H1 (cell line): ENCODE data around the gene CEP78.

Experiments used
- ASH2L ChIP-seq: fragments of 200-600, 300-600 bp; sonication (generic); IDR thresholded peaks from one replicate; pipeline ENCODE4 v1.7.1; 2017; ENCODE audit warnings: low read length
- CHD2 ChIP-seq: IDR thresholded peaks from 2 replicates; pipeline ENCODE4 v1.6.1; 2012; ENCODE audit warnings: low read length, improper control_type of control experiment
- CTCF ChIP-seq, 3 experiments: IDR thresholded peaks; 1 replicate in 2 of 3; 2 replicates in 1 of 3; pipeline versions ENCODE4 v1.5.1 to v1.6.1; 2011; ENCODE audit warnings: low read length in 3 of 3, mild to moderate bottlenecking in 3 of 3, inconsistent platforms in 2 of 3, low read depth in 1 of 3, moderate library complexity in 1 of 3; ENCODE audit not compliant: insufficient read depth in 1 of 3; ENCODE audit errors: control extremely low read depth in 1 of 3
- EP300 ChIP-seq, 2 experiments: IDR thresholded peaks; 1 replicate in 1 of 2; 2 replicates in 1 of 2; pipeline ENCODE4 v1.6.1; 2011 to 2012; ENCODE audit warnings: low read depth in 2 of 2, low read length in 2 of 2, mild to moderate bottlenecking in 2 of 2, borderline replicate concordance in 1 of 2, inconsistent platforms in 1 of 2, moderate library complexity in 1 of 2
- FOSL1 ChIP-seq: IDR thresholded peaks from 2 replicates; pipeline ENCODE4 v1.6.1; 2011; ENCODE audit warnings: mild to moderate bottlenecking, low read depth, low read length, moderate library complexity; ENCODE audit not compliant: insufficient read depth
- JUND ChIP-seq: IDR thresholded peaks from 2 replicates; pipeline ENCODE4 v1.6.1; 2011; ENCODE audit warnings: mild to moderate bottlenecking, improper control_type of control experiment, low read length
- MAFK ChIP-seq: IDR thresholded peaks from 2 replicates; pipeline ENCODE4 v1.6.1; 2012; ENCODE audit warnings: low read depth, mild to moderate bottlenecking, improper control_type of control experiment, low read length
- POLR2A ChIP-seq, 2 experiments: IDR thresholded peaks; 1 replicate in 1 of 2; 2 replicates in 1 of 2; pipeline ENCODE4 v1.6.1; 2011; ENCODE audit warnings: low read depth in 2 of 2, low read length in 2 of 2, mild to moderate bottlenecking in 2 of 2; ENCODE audit errors: control extremely low read depth in 1 of 2
- RAD21 ChIP-seq, 2 experiments: IDR thresholded peaks in 1 of 2; conservative IDR thresholded peaks in 1 of 2; 2 replicates each; pipeline ENCODE4 v1.6.1; 2011; ENCODE audit warnings: low read depth in 2 of 2, low read length in 2 of 2, improper control_type of control experiment in 1 of 2, inconsistent platforms in 1 of 2, mild to moderate bottlenecking in 1 of 2, moderate library complexity in 1 of 2
- SP2 ChIP-seq: IDR thresholded peaks from 2 replicates; pipeline ENCODE4 v1.6.1; 2012; ENCODE audit warnings: mild to moderate bottlenecking, low read length, inconsistent platforms
- TF ChIP-seq, protein P1 (sequence below): fragments of 300-600 bp; sonication (generic); IDR thresholded peaks from 2 replicates; pipeline ENCODE4 v1.7.1; 2012; ENCODE audit warnings: low read length, moderate library complexity, mild to moderate bottlenecking, inconsistent platforms; ENCODE audit not compliant: insufficient replicate concordance

DNA sequence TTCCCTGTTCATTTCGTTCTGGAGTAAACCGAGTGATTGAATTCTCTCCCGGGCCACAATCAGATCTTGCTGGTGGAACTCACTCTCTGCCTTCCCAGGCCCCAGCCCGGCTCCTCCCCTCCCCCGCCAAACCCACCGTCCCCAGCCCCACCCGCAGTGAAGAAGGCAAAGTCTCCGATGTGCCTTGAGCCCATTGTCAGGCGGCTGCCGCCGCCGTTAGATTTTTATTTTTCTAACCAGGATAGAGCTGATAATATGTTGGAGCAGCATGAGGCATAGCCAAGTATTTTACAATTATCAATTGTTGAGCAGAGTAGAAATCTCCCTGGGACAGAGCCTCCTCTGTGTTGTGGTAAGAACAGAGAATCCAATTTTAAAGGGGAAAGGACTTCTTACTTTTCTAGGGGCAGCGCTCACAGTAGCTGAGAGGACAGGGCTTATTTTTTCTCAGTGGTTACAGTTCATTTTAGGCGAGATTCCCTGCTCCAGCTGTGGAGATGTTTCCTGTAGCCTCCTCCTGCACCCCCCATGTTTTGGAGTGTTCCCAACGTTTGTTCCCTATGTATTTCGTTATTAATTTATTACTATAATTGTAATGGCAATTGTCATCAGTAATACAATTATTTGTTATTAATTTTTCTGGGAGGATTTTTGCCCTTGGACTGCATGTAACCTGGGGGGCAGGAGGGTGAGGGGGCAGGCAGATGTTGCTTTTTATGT, 62.3 kb downstream of the CEP78 start:
- no peak for TF ChIP-seq RAD21 (IDR thresholded peaks at IDR 0.05 in 1 of 2, conservative IDR thresholded peaks at IDR 0.05 in 1 of 2; ENCODE audit: low read depth in 2 of 2, low read length in 2 of 2)
- no peak for TF ChIP-seq CTCF (IDR thresholded peaks at IDR 0.05; ENCODE audit: control extremely low read depth in 1 of 3, insufficient read depth in 1 of 3, low read depth in 1 of 3, low read length in 3 of 3)
- TF ChIP-seq ASH2L, result no peak
- TF ChIP-seq, protein P1, sequence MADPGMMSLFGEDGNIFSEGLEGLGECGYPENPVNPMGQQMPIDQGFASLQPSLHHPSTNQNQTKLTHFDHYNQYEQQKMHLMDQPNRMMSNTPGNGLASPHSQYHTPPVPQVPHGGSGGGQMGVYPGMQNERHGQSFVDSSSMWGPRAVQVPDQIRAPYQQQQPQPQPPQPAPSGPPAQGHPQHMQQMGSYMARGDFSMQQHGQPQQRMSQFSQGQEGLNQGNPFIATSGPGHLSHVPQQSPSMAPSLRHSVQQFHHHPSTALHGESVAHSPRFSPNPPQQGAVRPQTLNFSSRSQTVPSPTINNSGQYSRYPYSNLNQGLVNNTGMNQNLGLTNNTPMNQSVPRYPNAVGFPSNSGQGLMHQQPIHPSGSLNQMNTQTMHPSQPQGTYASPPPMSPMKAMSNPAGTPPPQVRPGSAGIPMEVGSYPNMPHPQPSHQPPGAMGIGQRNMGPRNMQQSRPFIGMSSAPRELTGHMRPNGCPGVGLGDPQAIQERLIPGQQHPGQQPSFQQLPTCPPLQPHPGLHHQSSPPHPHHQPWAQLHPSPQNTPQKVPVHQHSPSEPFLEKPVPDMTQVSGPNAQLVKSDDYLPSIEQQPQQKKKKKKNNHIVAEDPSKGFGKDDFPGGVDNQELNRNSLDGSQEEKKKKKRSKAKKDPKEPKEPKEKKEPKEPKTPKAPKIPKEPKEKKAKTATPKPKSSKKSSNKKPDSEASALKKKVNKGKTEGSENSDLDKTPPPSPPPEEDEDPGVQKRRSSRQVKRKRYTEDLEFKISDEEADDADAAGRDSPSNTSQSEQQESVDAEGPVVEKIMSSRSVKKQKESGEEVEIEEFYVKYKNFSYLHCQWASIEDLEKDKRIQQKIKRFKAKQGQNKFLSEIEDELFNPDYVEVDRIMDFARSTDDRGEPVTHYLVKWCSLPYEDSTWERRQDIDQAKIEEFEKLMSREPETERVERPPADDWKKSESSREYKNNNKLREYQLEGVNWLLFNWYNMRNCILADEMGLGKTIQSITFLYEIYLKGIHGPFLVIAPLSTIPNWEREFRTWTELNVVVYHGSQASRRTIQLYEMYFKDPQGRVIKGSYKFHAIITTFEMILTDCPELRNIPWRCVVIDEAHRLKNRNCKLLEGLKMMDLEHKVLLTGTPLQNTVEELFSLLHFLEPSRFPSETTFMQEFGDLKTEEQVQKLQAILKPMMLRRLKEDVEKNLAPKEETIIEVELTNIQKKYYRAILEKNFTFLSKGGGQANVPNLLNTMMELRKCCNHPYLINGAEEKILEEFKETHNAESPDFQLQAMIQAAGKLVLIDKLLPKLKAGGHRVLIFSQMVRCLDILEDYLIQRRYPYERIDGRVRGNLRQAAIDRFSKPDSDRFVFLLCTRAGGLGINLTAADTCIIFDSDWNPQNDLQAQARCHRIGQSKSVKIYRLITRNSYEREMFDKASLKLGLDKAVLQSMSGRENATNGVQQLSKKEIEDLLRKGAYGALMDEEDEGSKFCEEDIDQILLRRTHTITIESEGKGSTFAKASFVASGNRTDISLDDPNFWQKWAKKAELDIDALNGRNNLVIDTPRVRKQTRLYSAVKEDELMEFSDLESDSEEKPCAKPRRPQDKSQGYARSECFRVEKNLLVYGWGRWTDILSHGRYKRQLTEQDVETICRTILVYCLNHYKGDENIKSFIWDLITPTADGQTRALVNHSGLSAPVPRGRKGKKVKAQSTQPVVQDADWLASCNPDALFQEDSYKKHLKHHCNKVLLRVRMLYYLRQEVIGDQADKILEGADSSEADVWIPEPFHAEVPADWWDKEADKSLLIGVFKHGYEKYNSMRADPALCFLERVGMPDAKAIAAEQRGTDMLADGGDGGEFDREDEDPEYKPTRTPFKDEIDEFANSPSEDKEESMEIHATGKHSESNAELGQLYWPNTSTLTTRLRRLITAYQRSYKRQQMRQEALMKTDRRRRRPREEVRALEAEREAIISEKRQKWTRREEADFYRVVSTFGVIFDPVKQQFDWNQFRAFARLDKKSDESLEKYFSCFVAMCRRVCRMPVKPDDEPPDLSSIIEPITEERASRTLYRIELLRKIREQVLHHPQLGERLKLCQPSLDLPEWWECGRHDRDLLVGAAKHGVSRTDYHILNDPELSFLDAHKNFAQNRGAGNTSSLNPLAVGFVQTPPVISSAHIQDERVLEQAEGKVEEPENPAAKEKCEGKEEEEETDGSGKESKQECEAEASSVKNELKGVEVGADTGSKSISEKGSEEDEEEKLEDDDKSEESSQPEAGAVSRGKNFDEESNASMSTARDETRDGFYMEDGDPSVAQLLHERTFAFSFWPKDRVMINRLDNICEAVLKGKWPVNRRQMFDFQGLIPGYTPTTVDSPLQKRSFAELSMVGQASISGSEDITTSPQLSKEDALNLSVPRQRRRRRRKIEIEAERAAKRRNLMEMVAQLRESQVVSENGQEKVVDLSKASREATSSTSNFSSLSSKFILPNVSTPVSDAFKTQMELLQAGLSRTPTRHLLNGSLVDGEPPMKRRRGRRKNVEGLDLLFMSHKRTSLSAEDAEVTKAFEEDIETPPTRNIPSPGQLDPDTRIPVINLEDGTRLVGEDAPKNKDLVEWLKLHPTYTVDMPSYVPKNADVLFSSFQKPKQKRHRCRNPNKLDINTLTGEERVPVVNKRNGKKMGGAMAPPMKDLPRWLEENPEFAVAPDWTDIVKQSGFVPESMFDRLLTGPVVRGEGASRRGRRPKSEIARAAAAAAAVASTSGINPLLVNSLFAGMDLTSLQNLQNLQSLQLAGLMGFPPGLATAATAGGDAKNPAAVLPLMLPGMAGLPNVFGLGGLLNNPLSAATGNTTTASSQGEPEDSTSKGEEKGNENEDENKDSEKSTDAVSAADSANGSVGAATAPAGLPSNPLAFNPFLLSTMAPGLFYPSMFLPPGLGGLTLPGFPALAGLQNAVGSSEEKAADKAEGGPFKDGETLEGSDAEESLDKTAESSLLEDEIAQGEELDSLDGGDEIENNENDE, result no peak
- no peak for TF ChIP-seq EP300 (IDR thresholded peaks at IDR 0.05; ENCODE audit: borderline replicate concordance in 1 of 2, low read depth in 2 of 2, low read length in 2 of 2)
- TF ChIP-seq CHD2, result no peak
- no peak for TF ChIP-seq POLR2A (IDR thresholded peaks at IDR 0.05; ENCODE audit: control extremely low read depth in 1 of 2, low read depth in 2 of 2, low read length in 2 of 2)
- TF ChIP-seq SP2, result no peak
- no peak for TF ChIP-seq MAFK
- TF ChIP-seq FOSL1, result no peak
- no peak for TF ChIP-seq JUND
